ENCODE measurements around the gene IGSF22.
"Not testable (repeated sequence)": the region's sequence is repeated elsewhere in the genome, so short reads cannot be mapped to it uniquely, and the experiment has no call there.

The IGSF22 gene

DNA sequence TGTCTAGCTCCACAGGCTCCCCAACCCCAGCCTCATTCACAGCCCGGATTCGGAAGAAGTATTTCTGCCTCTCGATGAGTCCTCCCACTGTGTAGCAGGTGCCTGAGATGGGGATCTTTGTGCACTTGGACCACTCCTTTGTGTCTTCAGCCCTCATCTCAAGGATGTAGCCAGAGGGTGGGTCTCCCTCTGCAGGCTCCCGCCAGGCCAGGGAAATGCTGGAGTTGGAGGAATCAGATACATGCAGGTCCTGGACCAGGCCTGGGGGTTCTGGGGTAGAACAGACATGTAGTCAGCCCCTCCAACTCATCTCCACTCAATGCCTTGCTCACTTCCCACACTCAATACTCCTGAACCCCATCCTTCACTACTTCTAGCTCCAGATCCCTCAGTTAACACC is 16.6 kb downstream of the IGSF22 start:
- no peak for DNase-seq

DNA sequence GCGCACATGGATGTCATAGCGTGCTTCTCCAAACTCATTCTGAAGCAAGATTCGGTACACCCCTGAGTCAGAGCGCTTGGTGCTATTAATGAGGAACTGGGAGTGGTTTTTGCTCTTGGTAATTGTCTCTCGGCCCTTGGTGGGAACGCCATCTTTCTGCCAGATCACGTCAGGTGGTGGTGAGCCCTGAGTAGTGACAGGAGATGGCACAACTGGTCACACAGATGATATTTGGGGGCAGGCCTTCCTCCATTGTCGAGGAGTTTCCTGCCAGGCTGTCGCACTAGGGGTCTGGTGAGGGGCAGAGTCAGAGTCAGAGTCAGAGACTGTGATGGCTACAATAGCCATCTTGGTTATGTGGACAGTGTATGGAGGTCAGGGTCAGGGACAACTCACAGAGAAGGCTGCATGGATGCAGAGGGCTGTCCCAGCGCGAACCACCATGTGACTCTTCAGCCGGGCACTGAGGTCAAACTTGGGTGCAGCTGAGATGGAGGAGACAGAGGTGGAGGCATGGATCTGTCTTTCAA is 18.1 kb downstream of the IGSF22 start:
- no peak for DNase-seq

GRCh38 chr11:18706330-18707243 is 19.4 kb downstream of the IGSF22 start:
- DNase-seq = no peak

- no peak for DNase-seq
Observed at GRCh38 chr11:18705651-18706281, 20.2 kb downstream of the IGSF22 start.

DNA sequence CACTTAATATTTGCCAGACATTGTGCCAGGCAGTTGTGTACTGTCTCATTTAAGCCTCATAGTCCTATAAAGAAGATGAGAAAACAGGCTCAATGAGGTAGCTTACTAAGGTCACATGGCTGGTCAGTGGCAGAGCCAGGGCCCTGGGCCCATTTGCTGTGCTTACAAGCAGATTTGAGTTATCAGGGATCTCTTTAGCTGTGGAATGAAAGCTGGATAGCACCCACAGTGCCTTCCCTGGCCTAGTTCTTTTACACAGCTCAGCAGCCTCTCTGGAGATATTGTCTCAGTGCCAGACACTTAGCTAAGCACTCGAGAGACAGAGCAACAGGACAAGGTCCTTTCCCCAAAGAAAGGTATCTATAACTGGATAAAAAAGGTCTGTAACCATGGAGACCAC is 21.3 kb downstream of the IGSF22 start:
- DNase-seq = no peak

- DNase-seq = no peak
Observed at GRCh38 chr11:18704045-18704645, 21.8 kb downstream of the IGSF22 start.

- DNase-seq = no peak
Observed at GRCh38 chr11:18703001-18703763, 22.8 kb downstream of the IGSF22 start.

GRCh38 chr11:18701614-18702216 is 24.3 kb downstream of the IGSF22 start:
- DNase-seq = no peak

- no peak for DNase-seq
Observed at GRCh38 chr11:18700872-18701271, 25.1 kb downstream of the IGSF22 start.

DNA sequence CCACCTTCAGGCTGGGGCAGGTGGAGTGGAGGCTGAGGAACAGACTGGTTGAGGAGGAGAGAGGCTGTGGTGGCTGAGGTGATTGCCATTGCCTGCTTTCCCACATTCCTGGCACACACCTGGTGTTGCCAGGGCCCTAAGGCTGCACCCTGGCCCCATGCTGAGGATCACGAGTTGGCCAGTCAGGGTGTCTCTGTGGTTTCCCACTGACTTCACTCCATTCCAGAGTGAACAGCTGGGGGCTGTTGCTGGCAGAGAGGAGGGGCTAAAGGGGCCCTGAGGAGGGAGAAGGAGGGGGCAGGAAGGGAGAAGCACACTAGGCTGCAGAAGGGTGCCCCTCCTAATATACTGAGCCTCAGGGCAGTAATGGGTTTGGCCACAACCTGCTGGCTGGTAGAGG is 25.6 kb downstream of the IGSF22 start:
- no peak for DNase-seq

DNA sequence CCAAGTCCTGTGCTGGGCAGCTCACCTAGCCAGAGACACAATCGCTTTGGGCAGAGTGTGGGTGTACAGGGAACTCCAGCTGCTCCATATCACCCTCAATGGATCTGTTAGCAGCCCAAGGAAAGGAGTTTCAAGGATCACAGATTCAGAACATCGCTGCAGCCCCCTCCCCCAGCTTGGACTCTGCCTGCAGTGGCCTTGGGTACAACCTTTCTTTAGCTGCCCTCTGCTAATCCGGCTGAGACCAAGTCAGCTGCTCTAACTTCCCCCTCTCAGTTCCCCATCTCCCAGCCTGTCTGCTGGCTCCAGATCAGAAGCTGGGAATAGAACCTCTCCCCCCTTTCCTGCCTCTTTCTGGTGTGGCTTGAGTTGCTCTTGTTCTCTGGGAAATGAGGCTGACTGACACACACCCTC is 26.1 kb downstream of the IGSF22 start:
- no peak for DNase-seq

DNA sequence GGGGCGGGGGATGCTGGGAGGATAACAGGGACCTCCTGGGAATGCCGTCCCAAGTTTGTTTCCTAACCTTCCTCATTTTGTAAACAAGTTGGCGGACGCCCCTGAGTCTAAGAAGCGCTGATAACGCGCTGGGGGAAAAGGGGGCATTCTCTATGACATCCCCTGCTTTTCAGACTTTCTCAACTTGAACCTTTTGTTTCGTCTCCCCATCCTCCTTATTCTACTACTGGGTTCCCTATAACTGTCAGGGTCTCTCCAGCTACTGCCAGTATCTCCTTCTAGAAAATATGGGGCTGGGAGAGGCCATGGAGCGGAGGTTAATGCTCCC is 26.8 kb downstream of the IGSF22 start:
- no peak for DNase-seq

DNA sequence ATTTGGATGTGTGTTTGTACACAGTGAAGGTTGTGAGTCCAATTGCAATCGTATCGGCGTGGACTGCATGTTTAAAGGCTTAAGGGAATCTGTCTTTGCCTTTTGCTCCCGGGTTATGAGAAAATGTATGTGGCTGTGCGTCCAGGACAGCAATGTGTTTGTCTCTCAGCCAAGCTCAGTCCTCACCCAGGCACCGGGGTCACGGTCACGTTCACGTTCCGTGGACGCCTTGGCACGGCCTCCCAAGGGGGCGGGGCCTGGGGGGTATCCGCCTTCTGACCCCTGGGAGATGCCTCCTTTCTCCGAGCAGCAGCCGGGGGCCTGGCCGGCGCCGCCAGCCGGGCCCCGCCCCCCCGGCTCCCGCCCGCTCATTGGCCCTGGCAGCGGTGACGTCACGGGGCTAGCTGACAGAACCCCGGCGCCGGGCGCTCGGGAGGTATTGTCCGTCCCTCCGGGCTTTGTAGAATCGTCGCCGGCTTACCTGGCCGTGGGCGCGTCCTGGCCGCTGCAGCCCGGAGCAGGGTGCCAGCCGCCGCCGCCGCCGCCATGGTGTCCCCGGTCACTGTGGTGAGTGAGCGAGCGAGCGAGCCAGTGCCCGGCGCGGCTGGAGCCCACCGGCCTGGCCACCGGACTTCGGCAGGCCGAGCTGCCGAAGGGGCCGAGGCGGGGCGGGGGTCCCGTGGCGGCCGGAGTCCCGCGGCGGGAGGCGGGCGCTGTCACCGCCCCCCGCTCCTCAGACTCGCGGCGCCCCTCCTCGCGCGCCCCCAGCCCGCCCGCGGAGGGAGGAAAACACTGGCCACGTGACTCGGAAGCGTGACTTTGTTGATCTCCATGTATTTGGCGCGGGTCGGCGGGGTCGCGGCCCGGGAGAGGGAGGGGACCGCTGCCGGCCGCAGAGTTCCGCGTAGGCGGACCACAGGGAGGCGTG is 27.4 kb downstream of the IGSF22 start, which contains the start of gene TMEM86A:
TMEM86A (plus strand) TSS at position 439 of the 928 bp plus-strand sequence; CDS start at position 547, 108 bp downstream.
- DNase-seq = no peak

GRCh38 chr11:18697576-18697975 is 28.4 kb downstream of the IGSF22 start:
- DNase-seq = no peak

DNA sequence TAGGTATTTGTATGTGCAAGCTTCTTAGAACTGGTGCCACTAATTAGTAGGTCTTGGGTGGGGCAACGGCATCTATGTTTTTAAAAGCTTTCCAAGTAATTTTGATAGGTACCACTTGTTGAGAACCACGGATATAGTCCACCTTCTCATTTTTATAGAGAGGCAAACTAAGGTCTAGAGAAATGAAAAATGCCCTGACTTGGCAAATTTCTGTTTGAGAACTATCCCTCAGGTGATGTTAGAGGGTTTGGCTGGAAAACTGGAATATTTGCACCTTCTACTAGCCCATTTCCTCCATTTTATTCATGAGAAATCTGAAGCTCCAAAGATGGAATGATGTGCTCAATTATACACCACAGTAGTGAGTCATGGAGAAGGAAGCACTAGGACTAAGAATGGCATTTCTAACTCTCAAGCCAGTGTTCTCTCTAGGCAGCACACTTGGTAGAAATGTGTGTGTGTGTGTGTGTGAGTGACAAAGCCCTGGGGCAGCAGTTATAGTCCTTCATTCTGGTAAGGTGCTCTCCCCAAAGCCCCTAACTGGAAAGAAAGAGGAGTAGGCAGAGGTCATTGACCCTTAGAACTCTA is 29.3 kb downstream of the IGSF22 start:
- no peak for DNase-seq

- DNase-seq = no peak
Observed at GRCh38 chr11:18692941-18693760, 32.8 kb downstream of the IGSF22 start.

- not testable (repeated sequence) for DNase-seq
Observed at GRCh38 chr11:18691467-18692140, 34.4 kb downstream of the IGSF22 start.

DNA sequence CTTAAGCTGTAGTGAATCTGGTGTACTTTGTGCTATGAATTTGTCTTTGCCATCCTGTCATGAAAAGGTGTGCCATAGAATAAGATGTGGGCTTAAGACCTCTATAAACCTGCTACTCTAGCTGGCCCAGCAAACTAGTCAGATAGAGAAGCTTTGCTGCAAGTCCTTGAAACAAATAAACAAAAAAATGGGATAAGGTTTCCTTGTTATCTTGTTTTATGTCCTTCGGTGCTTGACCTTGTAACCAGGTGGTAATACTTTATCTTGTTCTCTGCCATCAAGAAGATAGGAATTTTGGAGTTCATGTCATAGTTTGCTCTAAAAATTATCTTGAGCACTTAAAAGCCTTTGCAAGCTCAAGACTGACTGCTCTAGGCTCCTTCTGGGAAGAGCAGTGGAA is 41.7 kb downstream of the IGSF22 start:
- no peak for DNase-seq

GRCh38 chr11:18682466-18682865 is 43.5 kb downstream of the IGSF22 start:
- DNase-seq = no peak

Measured in DMS 273 treated with DMSO at 0.1 percent for 48 hours (cell line).